Neural progenitor cell (in vitro differentiated cells): ENCODE results near the gene CACHD1. TPM values are rescaled to one million over a fixed set of nuclear protein-coding genes. Genes with fewer than 3 reads are reported as not detected.

ENCODE experiments used
- DNase-seq: peaks from one replicate; pipeline ENCODE4 v3.0.0-alpha.2; 2016; ENCODE audit warnings: low spot score
- H2AFZ ChIP-seq: fragments of 200-600 bp; sonication (generic); replicated peaks from 2 replicates; pipeline ENCODE4 v1.6.1; 2016; ENCODE audit warnings: antibody characterized with exemption
- H3F3A ChIP-seq: fragments of 200-600 bp; sonication (generic); 2 replicates; pipeline ENCODE4 v1.6.1; 2016; ENCODE audit warnings: antibody characterized with exemption, low read depth
- H3K27ac ChIP-seq: fragments of 200-600 bp; sonication (generic); 2 replicates; pipeline ENCODE4 v1.5.1; 2016; ENCODE audit warnings: mild to moderate bottlenecking
- H3K27me3 ChIP-seq: fragments of 200-600 bp; sonication (generic); 2 replicates; pipeline ENCODE4 v1.6.1; 2016; ENCODE audit warnings: mild to moderate bottlenecking, moderate library complexity
- H3K36me3 ChIP-seq: fragments of 200-600 bp; sonication (generic); 2 replicates; pipeline ENCODE4 v1.5.1; 2016
- H3K4me1 ChIP-seq: fragments of 200-600 bp; sonication (generic); 2 replicates; pipeline ENCODE4 v1.6.1; 2016; ENCODE audit warnings: mixed run types
- H3K4me2 ChIP-seq: fragments of 200-600 bp; sonication (generic); 2 replicates; pipeline ENCODE4 v1.6.1; 2016
- H3K4me3 ChIP-seq: fragments of 200-600 bp; sonication (generic); 2 replicates; pipeline ENCODE4 v1.5.1; 2016
- H3K79me2 ChIP-seq: fragments of 200-600 bp; sonication (generic); 2 replicates; pipeline ENCODE4 v1.6.1; 2016; ENCODE audit warnings: low read depth
- H3K9ac ChIP-seq: fragments of 200-600 bp; sonication (generic); 2 replicates; pipeline ENCODE4 v1.6.1; 2016
- H3K9me3 ChIP-seq: fragments of 200-600 bp; sonication (generic); 2 replicates; pipeline ENCODE4 v1.5.1; 2016; ENCODE audit warnings: low read depth
- H4K20me1 ChIP-seq: fragments of 200-600 bp; sonication (generic); 2 replicates; pipeline ENCODE4 v1.6.1; 2016; ENCODE audit warnings: low read depth
- H3K27ac Mint-ChIP-seq: 3 replicates; pipeline ENCODE4 v1.8.0; 2021; ENCODE audit warnings: mixed read lengths
- H3K27me3 Mint-ChIP-seq: 2 replicates; pipeline ENCODE4 v1.8.0; 2022; ENCODE audit warnings: low read depth, mild to moderate bottlenecking, inconsistent platforms, moderate library complexity, mixed read lengths; ENCODE audit not compliant: insufficient read depth
- H3K36me3 Mint-ChIP-seq: 3 replicates; pipeline ENCODE4 v1.8.0; 2021; ENCODE audit warnings: mixed read lengths
- H3K4me1 Mint-ChIP-seq: 3 replicates; pipeline ENCODE4 v1.8.0; 2021; ENCODE audit warnings: mixed read lengths
- H3K4me3 Mint-ChIP-seq: 3 replicates; pipeline ENCODE4 v1.8.0; 2021; ENCODE audit warnings: mild to moderate bottlenecking, moderate library complexity, mixed read lengths
- H3K9me3 Mint-ChIP-seq: 3 replicates; pipeline ENCODE4 v1.8.0; 2020; ENCODE audit warnings: mixed read lengths
- CTCF ChIP-seq: fragments of 200-600 bp; sonication (generic); IDR thresholded peaks from 2 replicates; pipeline ENCODE4 v1.5.1; 2017; ENCODE audit warnings: antibody characterized with exemption, mild to moderate bottlenecking
- EZH2 ChIP-seq: fragments of 200-600 bp; sonication (generic); IDR thresholded peaks from 2 replicates; pipeline ENCODE4 v1.6.1; 2017; ENCODE audit warnings: antibody characterized with exemption, mild to moderate bottlenecking, moderate library complexity
- EZH2phosphoT487 ChIP-seq: fragments of 200-600 bp; sonication (generic); IDR thresholded peaks from 2 replicates; pipeline ENCODE4 v1.6.1; 2017; ENCODE audit warnings: antibody characterized with exemption
- total RNA-seq: library from RNA; depleted of rRNA; stranded (reverse); fragments of >200 nt; gene quantifications from 2 replicates; pipeline ENCODE4 v1.2.3, GENCODE V29; 2015; ENCODE audit warnings: low replicate concordance

Gene CACHD1
- total RNA-seq, 1 donor from 2014 or later, result 61.0 TPM

GRCh38 chr1:64597113-64597512 lies 127.2 kb downstream of the CACHD1 start:
- Mint-ChIP-seq H3K27me3 (no peaks in the 10 kb centered on the region), H3K36me3 (peaks cover 26% of the 10 kb centered on the region), H3K9me3 (peaks cover 5% of the 10 kb centered on the region), H3K4me3 (peak overlapping the region; percentile 57), H3K4me1 (peaks cover 70% of the 10 kb centered on the region), H3K27ac (peak overlapping the region; percentile 88)
- no peak overlapping the region for H3K9ac ChIP-seq
- H3K79me2 ChIP-seq, result peaks cover 91% of the 10 kb centered on the region
- TF ChIP-seq EZH2phosphoT487 (no peak), EZH2 (no peak), CTCF (no peak)
- H3K4me1 ChIP-seq, result peaks cover 44% of the 10 kb centered on the region
- no peak overlapping the region for H3K27ac ChIP-seq
- H3K9me3 ChIP-seq, result no peaks in the 10 kb centered on the region
- H3K27me3 ChIP-seq, result no peaks in the 10 kb centered on the region
- H2AFZ ChIP-seq, result no peak overlapping the region
- peaks cover 40% of the 10 kb centered on the region for H4K20me1 ChIP-seq
- no peak overlapping the region for H3K4me3 ChIP-seq
- peak overlapping the region; percentile 19 for H3K4me2 ChIP-seq
- no peaks in the 10 kb centered on the region for H3F3A ChIP-seq
- DNase-seq, result no peak
- H3K36me3 ChIP-seq, result no peaks in the 10 kb centered on the region

DNA sequence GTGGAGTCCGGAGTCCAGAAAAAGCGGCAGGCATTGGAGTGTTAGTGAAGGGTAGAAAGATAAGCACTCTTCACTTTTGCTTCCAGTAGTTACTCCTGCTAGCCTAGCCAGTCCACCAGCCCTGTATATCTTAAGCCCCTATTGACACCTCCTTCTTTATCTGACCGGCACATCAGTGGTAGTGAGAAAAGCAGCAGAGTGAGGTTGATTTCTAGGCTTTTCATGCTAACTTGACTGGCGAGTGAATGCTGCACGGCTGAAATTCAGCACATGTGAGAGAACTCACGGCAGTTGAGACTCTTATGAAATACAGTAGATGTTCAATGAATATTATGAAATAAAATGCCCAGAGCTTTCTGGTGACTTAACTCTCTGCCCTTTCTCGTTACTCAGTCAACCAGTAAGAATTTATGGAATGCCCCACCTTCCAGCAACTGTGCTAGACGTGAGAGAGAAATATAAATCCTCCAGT lies 128.2 kb downstream of the CACHD1 start:
- Histone ChIP-seq H3K9me3 (no peaks in the 10 kb centered on the region), H4K20me1 (peaks cover 40% of the 10 kb centered on the region), H2AFZ (no peak overlapping the region), H3K27me3 (no peaks in the 10 kb centered on the region), H3K79me2 (peaks cover 83% of the 10 kb centered on the region), H3K27ac (no peak overlapping the region), H3K4me3 (no peak overlapping the region), H3F3A (no peaks in the 10 kb centered on the region), H3K4me2 (peak overlapping the region; percentile 45), H3K36me3 (peaks cover 4% of the 10 kb centered on the region), H3K4me1 (peaks cover 44% of the 10 kb centered on the region), H3K9ac (no peak overlapping the region)
- no peaks in the 10 kb centered on the region for H3K27me3 Mint-ChIP-seq
- peaks cover 29% of the 10 kb centered on the region for H3K36me3 Mint-ChIP-seq
- TF ChIP-seq EZH2 (no peak), CTCF (no peak), EZH2phosphoT487 (no peak)
- H3K4me1 Mint-ChIP-seq, result peaks cover 62% of the 10 kb centered on the region
- H3K9me3 Mint-ChIP-seq, result peaks cover 5% of the 10 kb centered on the region
- H3K27ac Mint-ChIP-seq, result peak overlapping the region; percentile 52
- no peak overlapping the region for H3K4me3 Mint-ChIP-seq
- peak; percentile 44 for DNase-seq

- H3K4me1 Mint-ChIP-seq, result peaks cover 55% of the 10 kb centered on the region
- H3F3A ChIP-seq, result no peaks in the 10 kb centered on the region
- H3K27me3 Mint-ChIP-seq, result no peaks in the 10 kb centered on the region
- peaks cover 7% of the 10 kb centered on the region for H3K9me3 Mint-ChIP-seq
- H3K27ac ChIP-seq, result no peak overlapping the region
- no peaks in the 10 kb centered on the region for H3K27me3 ChIP-seq
- DNase-seq, result no peak
- H3K4me1 ChIP-seq, result peaks cover 42% of the 10 kb centered on the region
- H3K27ac Mint-ChIP-seq, result peak overlapping the region; percentile 79
- H3K9ac ChIP-seq, result no peak overlapping the region
- no peak overlapping the region for H3K4me3 ChIP-seq
- TF ChIP-seq EZH2phosphoT487 (no peak), CTCF (no peak), EZH2 (no peak)
- H4K20me1 ChIP-seq, result peaks cover 40% of the 10 kb centered on the region
- H3K9me3 ChIP-seq, result no peaks in the 10 kb centered on the region
- H3K4me2 ChIP-seq, result no peak overlapping the region
- no peak overlapping the region for H2AFZ ChIP-seq
- H3K79me2 ChIP-seq, result peaks cover 77% of the 10 kb centered on the region
- peaks cover 12% of the 10 kb centered on the region for H3K36me3 ChIP-seq
- H3K4me3 Mint-ChIP-seq, result no peak overlapping the region
- H3K36me3 Mint-ChIP-seq, result peaks cover 39% of the 10 kb centered on the region
Measured at GRCh38 chr1:64599242-64599641, 129.3 kb downstream of the CACHD1 start.
